CD4-positive, CD25-positive, alpha-beta regulatory T cell (primary cell): ENCODE data around the gene ACSF2. TPM values are rescaled to one million over a fixed set of nuclear protein-coding genes. Genes with fewer than 3 reads are reported as not detected.
A peak's percentile ranks its signal among the peaks of the same experiment; 100 is the strongest.

Experiments used
- ATAC-seq, 2 donors: fragments of 150-1000 bp; cut with Tn5 transposase; one replicate each; pipeline ENCODE4 v1.10.0; 2021; ENCODE audit warnings: low read depth in 2 of 2, moderate number of reproducible peaks in 2 of 2, moderate library complexity in 1 of 2
- DNase-seq, 3 donors: peaks; one replicate each; pipeline versions ENCODE4 v3.0.0 to v3.0.0-alpha.2; 2012 to 2022; ENCODE audit warnings: mixed read lengths in 1 of 3
- H3K27ac ChIP-seq: one replicate; pipeline ENCODE4 v1.7.0; 2013; ENCODE audit warnings: mild to moderate bottlenecking, low read length; ENCODE audit not compliant: insufficient read depth, poor library complexity, severe bottlenecking
- H3K27me3 ChIP-seq: one replicate; pipeline ENCODE4 v1.7.0; 2013; ENCODE audit warnings: low read length; ENCODE audit not compliant: control insufficient read depth, insufficient read depth
- H3K36me3 ChIP-seq: one replicate; pipeline ENCODE4 v1.7.0; 2013; ENCODE audit warnings: mild to moderate bottlenecking, low read length, moderate library complexity; ENCODE audit not compliant: control insufficient read depth, insufficient read depth
- H3K4me1 ChIP-seq: 2 replicates; pipeline ENCODE4 v1.7.0; 2013; ENCODE audit warnings: mild to moderate bottlenecking, low read length; ENCODE audit not compliant: insufficient read depth, control insufficient read depth, poor library complexity, severe bottlenecking
- H3K4me3 ChIP-seq: one replicate; pipeline ENCODE4 v1.7.0; 2013; ENCODE audit warnings: low read depth, mild to moderate bottlenecking, low read length, moderate library complexity
- H3K9me3 ChIP-seq, 2 experiments: 1 replicate in 1 of 2; 2 replicates in 1 of 2; pipeline ENCODE4 v1.7.0; 2013; ENCODE audit warnings: low read length in 2 of 2, mild to moderate bottlenecking in 1 of 2, moderate library complexity in 1 of 2; ENCODE audit not compliant: control insufficient read depth in 2 of 2
- H3K27ac Mint-ChIP-seq, 3 donors: one replicate each; pipeline ENCODE4 v1.8.0; 2020 to 2022; ENCODE audit warnings: mild to moderate bottlenecking in 3 of 3, mixed read lengths in 3 of 3, moderate library complexity in 2 of 3
- H3K27me3 Mint-ChIP-seq: one replicate; pipeline ENCODE4 v1.8.0; 2022; ENCODE audit warnings: mild to moderate bottlenecking, mixed read lengths
- H3K36me3 Mint-ChIP-seq: one replicate; pipeline ENCODE4 v1.8.0; 2020; ENCODE audit warnings: mixed read lengths
- H3K4me1 Mint-ChIP-seq, 4 donors: one replicate each; pipeline ENCODE4 v1.8.0; 2020 to 2022; ENCODE audit warnings: mixed read lengths in 4 of 4, mild to moderate bottlenecking in 1 of 4
- H3K4me3 Mint-ChIP-seq, 4 donors: one replicate each; pipeline ENCODE4 v1.8.0; 2020 to 2022; ENCODE audit warnings: mild to moderate bottlenecking in 4 of 4, mixed read lengths in 4 of 4, moderate library complexity in 3 of 4
- H3K9me3 Mint-ChIP-seq, 7 donors: one replicate each; pipeline ENCODE4 v1.8.0; 2020 to 2022; ENCODE audit warnings: mixed read lengths in 7 of 7, mild to moderate bottlenecking in 3 of 7, moderate library complexity in 2 of 7
- polyA plus RNA-seq, 4 donors: library from polyadenylated mRNA; unstranded; fragments of 300-500 nt; fragmentation: Illumina TruSeq; gene quantifications; one replicate each; pipeline ENCODE4 v1.2.3, GENCODE V29; 2021
- total RNA-seq: library from RNA; stranded (reverse); gene quantifications from one replicate; pipeline ENCODE4 v1.2.3, GENCODE V29; 2022

The ACSF2 gene
- total and polyA plus RNA-seq, 5 donors from 2014 or later, result 2.7 to 22.2 (median 4.0) TPM

DNA sequence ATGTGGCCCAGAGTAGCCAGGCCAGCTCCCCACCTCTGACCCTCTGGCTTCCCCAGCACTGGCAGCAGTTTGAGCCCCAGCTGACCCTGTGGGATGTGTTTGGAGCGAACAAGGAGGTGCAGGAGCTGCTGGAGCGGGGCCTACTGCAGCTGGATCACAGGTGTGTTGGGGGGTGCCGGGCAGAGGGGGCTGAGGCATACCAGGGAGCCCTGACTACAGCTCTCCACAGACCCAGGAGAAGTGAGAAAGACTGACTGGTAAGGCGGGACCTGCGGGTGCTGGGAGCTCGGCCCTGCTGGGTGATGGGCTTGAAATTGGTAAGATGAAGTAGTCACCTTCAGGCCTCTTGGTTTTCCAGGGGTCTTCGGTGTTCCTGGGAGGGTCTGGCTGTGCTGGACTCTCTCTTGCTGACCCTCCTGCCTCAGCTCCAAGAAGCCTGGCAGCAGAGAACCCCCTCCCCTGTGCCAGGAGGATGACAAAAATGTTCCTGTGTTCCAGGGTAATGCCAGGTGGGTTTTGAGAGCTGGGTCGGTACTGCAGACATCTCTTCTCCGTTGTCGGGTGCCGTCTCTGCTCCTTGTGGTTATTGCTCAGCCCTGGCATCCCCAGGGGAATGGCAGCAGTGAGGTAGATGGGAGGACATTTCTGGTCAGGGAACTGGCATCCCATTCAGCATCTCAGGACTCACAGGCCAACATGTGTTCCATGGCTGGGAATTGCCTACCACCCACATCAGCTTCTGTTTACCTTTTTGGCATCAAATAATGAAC lies 58.6 kb downstream of the ACSF2 start:
- Mint-ChIP-seq H3K27ac (no peak overlapping the region), H3K36me3 (peaks cover 23% of the 10 kb centered on the region), H3K4me3 (no peak overlapping the region), H3K4me1 (peaks cover 2 to 17% (median 10%) of the 10 kb centered on the region in 4 donors), H3K9me3 (no peaks in the 10 kb centered on the region), H3K27me3 (no peaks in the 10 kb centered on the region)
- Histone ChIP-seq H3K4me1 (peaks cover 8% of the 10 kb centered on the region), H3K36me3 (peaks cover 40% of the 10 kb centered on the region), H3K4me3 (no peak overlapping the region), H3K27ac (no peak overlapping the region), H3K27me3 (no peaks in the 10 kb centered on the region), H3K9me3 (no peaks in the 10 kb centered on the region)
- ATAC-seq (no peak), DNase-seq (no peak)

DNA sequence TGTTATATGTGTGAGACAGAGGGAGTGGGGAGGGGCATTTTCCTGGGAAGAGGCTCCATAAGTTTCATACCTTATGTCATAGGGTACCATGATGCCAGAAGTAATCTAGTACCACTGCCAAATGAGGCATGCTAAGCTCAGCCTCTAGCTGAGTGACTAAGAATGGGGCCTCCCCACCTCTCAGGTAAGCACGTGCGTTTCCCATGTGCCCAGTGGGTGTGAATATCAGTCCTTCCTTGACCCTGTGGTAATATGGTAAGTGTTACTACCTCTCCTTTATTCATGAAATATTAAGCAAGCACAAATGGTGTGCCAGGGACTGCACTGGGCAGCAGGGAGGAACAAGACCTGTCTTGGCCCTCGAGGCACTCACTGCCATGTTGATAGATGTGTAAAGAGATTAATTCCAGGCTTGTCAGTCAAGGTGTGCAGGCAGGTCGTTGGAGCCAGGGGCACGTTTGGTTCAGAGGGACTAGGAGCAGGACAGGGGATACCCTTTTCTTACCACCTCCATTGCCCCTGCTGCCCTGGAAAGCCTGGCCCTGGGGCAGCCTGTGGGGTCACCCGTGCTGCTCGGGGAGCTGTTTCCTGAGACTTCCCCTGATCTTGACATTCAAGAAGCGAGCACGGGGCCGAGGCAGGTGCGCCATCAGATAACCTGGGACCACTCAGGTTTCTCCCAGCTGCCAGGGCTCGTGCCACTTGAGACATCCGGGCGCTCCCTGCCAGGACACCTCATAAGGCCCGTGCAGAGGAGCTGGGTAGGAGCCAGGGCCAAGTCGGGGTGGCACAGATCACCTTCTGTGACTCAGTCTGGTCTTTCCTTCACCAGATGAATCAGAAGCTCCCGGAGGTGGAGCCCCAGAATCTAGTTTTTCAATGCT lies 61.4 kb downstream of the ACSF2 start:
- Mint-ChIP-seq H3K9me3 (no peaks in the 10 kb centered on the region), H3K27ac (no peak overlapping the region), H3K4me1 (peaks cover 0 to 5% (median 2%) of the 10 kb centered on the region in 4 donors), H3K4me3 (no peak overlapping the region), H3K36me3 (peaks cover 22% of the 10 kb centered on the region), H3K27me3 (peaks cover 4% of the 10 kb centered on the region)
- Histone ChIP-seq H3K4me3 (no peak overlapping the region), H3K4me1 (no peaks in the 10 kb centered on the region), H3K36me3 (peaks cover 30% of the 10 kb centered on the region), H3K9me3 (no peaks in the 10 kb centered on the region), H3K27me3 (no peaks in the 10 kb centered on the region), H3K27ac (no peak overlapping the region)
- no peak for ATAC-seq
- no peak for DNase-seq

DNA sequence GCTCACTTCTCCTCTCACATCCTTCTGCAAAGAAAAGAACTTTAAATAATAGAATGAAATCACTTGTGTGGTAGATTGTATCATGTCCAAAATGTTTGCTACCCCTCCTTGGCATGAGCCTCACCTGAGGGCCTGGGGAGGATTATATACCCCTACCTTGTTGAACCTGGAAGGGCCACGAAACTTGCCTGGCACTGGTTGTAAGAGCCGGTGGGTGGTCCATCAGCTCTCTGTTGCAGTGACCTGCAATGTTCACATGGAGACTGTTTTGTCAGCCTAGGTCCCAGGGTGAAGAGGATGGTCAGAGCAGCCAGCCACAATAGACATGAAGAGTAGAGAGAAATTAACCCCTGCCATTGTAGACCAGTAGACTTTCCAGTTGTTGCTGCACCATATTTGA lies 62.9 kb downstream of the ACSF2 start:
- DNase-seq (no peak), ATAC-seq (no peak)
- Mint-ChIP-seq H3K27ac (no peak overlapping the region), H3K4me3 (no peak overlapping the region), H3K9me3 (no peaks in the 10 kb centered on the region), H3K36me3 (peaks cover 16% of the 10 kb centered on the region), H3K27me3 (peaks cover 5% of the 10 kb centered on the region), H3K4me1 (no peaks in the 10 kb centered on the region)
- Histone ChIP-seq H3K27me3 (no peaks in the 10 kb centered on the region), H3K4me1 (no peaks in the 10 kb centered on the region), H3K27ac (no peak overlapping the region), H3K4me3 (no peak overlapping the region), H3K9me3 (no peaks in the 10 kb centered on the region), H3K36me3 (peaks cover 26% of the 10 kb centered on the region)

DNA sequence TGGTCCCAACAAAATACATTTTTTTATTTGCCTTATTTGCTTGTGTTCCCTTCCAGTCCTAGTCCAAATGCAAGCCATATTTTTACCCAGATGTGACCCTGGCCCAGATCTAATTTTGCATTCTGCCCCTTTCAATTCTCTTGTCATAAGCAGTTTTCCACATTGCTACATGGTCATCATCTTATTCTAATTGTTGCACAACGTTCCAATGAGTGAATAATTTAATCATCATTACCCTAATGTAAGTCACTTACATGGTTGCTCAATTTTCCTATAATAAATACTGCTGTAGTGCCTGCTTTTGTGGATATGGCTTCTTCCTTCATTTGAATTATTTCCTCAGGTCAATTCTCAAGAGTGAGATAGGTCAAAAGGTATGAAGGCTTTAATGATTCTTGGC lies 65.5 kb downstream of the ACSF2 start:
- no peak overlapping the region for H3K27ac Mint-ChIP-seq
- H3K9me3 Mint-ChIP-seq, result no peaks in the 10 kb centered on the region
- no peak for ATAC-seq
- no peaks in the 10 kb centered on the region for H3K36me3 Mint-ChIP-seq
- Histone ChIP-seq H3K36me3 (peaks cover 6% of the 10 kb centered on the region), H3K4me3 (no peak overlapping the region), H3K27ac (no peak overlapping the region), H3K9me3 (no peaks in the 10 kb centered on the region), H3K27me3 (no peaks in the 10 kb centered on the region), H3K4me1 (no peaks in the 10 kb centered on the region)
- no peak overlapping the region for H3K4me3 Mint-ChIP-seq
- DNase-seq, result no peak
- H3K27me3 Mint-ChIP-seq, result peaks cover 13% of the 10 kb centered on the region
- H3K4me1 Mint-ChIP-seq, result no peaks in the 10 kb centered on the region

GRCh38 chr17:50492214-50492613 lies 66.2 kb downstream of the ACSF2 start:
- Histone ChIP-seq H3K27ac (no peak overlapping the region), H3K4me3 (no peak overlapping the region), H3K27me3 (no peaks in the 10 kb centered on the region), H3K4me1 (no peaks in the 10 kb centered on the region), H3K36me3 (peaks cover 5% of the 10 kb centered on the region), H3K9me3 (no peaks in the 10 kb centered on the region)
- H3K4me3 Mint-ChIP-seq, result no peak overlapping the region
- no peak for ATAC-seq
- H3K9me3 Mint-ChIP-seq, result no peaks in the 10 kb centered on the region
- no peaks in the 10 kb centered on the region for H3K4me1 Mint-ChIP-seq
- no peak overlapping the region for H3K27ac Mint-ChIP-seq
- peaks cover 13% of the 10 kb centered on the region for H3K27me3 Mint-ChIP-seq
- no peak for DNase-seq
- H3K36me3 Mint-ChIP-seq, result no peaks in the 10 kb centered on the region

DNA sequence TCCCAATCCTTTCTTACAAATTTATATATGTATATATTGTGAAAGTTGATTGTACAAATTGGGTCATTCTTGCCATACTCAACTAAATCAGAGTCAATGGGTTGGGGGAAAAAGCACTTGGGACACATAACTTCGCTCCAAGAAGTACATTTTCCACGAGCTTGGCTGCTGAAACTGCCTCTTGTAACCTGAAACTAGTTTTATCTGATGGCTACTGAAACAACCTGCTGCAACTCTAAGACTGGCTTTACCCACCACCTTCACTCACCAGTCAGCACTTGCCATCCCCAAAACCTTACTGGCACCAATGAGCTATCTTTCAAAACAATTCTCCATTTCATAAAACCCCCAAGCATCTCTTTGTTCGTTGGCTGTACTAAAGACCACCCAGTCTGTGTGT lies 67.7 kb downstream of the ACSF2 start:
- no peaks in the 10 kb centered on the region for H3K9me3 ChIP-seq
- peak overlapping the region in 1 of 3 donors; percentile 14 for H3K27ac Mint-ChIP-seq
- no peak for DNase-seq
- H3K4me1 ChIP-seq, result no peaks in the 10 kb centered on the region
- no peaks in the 10 kb centered on the region for H3K9me3 Mint-ChIP-seq
- H3K36me3 Mint-ChIP-seq, result no peaks in the 10 kb centered on the region
- H3K4me1 Mint-ChIP-seq, result no peaks in the 10 kb centered on the region
- no peaks in the 10 kb centered on the region for H3K27me3 ChIP-seq
- peaks cover 13% of the 10 kb centered on the region for H3K27me3 Mint-ChIP-seq
- ATAC-seq, result no peak
- H3K4me3 ChIP-seq, result no peak overlapping the region
- no peak overlapping the region for H3K27ac ChIP-seq
- H3K36me3 ChIP-seq, result no peaks in the 10 kb centered on the region
- H3K4me3 Mint-ChIP-seq, result no peak overlapping the region

DNA sequence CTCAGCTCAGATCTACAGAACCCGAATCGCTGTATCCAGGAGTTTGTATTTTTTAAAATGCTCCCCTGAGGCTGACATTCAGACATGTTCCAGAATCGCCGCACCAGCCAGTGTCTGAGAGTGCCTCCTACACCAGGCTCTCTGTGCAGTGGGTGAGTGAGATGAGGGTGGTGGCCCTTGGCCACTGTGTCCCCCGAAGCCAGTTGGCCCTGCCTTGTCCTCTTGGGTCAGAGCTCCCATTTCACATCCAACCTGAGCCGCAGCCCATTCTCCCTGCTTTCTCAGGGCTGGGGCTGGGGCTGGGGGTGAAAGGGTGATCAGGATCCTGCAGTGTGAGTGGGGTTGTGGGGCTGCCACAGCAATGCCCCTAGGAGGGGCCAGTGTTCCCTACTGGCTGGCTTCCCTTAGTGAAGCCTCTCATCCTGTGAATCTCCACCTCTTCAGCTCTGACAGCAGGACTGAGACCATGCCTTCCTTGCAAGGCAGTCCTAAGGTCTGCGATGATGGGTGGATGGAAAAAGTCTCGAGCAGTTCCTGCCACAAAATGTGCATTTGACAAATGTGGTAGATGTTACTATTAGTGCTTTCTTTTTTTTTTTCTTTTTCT lies 69.3 kb downstream of the ACSF2 start:
- H3K9me3 ChIP-seq, result no peaks in the 10 kb centered on the region
- no peaks in the 10 kb centered on the region for H3K36me3 Mint-ChIP-seq
- peaks cover 13% of the 10 kb centered on the region for H3K27me3 Mint-ChIP-seq
- H3K4me1 Mint-ChIP-seq, result no peaks in the 10 kb centered on the region
- DNase-seq, result no peak
- no peak overlapping the region for H3K4me3 Mint-ChIP-seq
- no peak for ATAC-seq
- no peaks in the 10 kb centered on the region for H3K9me3 Mint-ChIP-seq
- H3K4me1 ChIP-seq, result no peaks in the 10 kb centered on the region
- H3K27me3 ChIP-seq, result no peaks in the 10 kb centered on the region
- H3K27ac Mint-ChIP-seq, result no peak overlapping the region
- no peaks in the 10 kb centered on the region for H3K36me3 ChIP-seq
- no peak overlapping the region for H3K27ac ChIP-seq
- no peak overlapping the region for H3K4me3 ChIP-seq
